Activated effector memory CD4-positive, alpha-beta T cell treated with anti-CD3 and anti-CD28 coated beads, Interleukin-2, amount 50 U/mL, for 16 hours (primary cell): ENCODE measurements around the gene CXCL1.

Source experiments
- DNase-seq: peaks from one replicate; pipeline ENCODE4 v3.0.0-alpha.2; 2020

CXCL1 gene

DNA sequence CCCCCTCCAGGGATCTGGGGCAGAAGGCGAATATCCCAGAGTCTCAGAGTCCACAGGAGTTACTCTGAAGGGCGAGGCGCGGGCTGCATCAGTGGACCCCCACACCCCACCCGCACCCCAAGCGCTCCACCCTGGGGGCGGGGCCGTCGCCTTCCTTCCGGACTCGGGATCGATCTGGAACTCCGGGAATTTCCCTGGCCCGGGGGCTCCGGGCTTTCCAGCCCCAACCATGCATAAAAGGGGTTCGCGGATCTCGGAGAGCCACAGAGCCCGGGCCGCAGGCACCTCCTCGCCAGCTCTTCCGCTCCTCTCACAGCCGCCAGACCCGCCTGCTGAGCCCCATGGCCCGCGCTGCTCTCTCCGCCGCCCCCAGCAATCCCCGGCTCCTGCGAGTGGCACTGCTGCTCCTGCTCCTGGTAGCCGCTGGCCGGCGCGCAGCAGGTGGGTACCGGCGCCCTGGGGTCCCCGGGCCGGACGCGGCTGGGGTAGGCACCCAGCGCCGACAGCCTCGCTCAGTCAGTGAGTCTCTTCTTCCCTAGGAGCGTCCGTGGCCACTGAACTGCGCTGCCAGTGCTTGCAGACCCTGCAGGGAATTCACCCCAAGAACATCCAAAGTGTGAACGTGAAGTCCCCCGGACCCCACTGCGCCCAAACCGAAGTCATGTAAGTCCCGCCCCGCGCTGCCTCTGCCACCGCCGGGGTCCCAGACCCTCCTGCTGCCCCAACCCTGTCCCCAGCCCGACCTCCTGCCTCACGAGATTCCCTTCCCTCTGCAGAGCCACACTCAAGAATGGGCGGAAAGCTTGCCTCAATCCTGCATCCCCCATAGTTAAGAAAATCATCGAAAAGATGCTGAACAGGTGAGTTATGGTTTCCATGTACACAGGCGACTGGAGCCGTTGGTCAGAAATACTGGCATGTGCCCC is at the start of gene CXCL1:
Gene CXCL1 (plus strand): TSS at position 264 of the 926 bp plus-strand sequence. CDS start 78 bp downstream, at position 342.
- DNase-seq: no peak

DNA sequence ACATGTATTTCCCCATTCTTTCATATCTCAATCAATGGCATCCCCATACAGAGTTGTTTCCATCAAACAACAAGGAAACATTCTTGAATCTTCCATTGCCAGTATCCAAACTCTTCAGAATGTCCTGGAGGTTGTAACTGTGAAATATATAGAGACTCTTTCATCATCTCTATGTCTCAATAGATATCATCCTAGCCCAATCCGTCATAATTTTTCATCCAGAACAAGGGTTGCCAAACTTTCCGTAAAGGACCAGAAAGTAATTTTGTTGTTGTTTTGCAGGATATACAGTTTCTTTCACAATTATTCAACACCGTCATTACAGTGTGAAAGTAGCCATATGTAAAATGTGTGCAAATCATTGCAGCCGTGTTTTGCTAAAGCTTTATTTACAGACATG is 47.9 kb upstream of the CXCL1 start:
- DNase-seq: no peak

GRCh38 chr4:73822389-73822788 is 46.8 kb upstream of the CXCL1 start:
- no peak for DNase-seq

GRCh38 chr4:73822812-73823504 is 46.2 kb upstream of the CXCL1 start:
- DNase-seq: no peak

- DNase-seq: no peak
Observed at GRCh38 chr4:73823760-73824159, 45.4 kb upstream of the CXCL1 start.

DNA sequence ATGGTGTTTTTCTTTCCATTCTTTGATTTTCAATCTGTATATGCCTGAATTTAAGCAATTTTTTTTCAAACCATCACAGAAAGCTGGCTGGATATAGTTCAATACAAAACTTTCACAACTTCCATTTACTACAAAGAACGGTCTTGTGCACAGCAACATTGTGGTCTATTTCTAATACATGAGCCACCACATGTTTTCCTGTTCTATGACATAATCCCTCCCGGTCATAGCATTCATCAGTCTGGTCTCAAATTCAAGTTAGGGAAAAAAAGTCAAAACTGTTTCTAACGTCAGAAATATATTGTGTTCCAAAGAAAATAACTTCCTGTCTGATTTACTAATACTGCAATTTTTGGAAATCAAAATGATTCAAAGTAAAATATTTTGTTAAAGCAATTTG is 40.2 kb upstream of the CXCL1 start:
- DNase-seq: no peak

GRCh38 chr4:73831569-73831968 is 37.6 kb upstream of the CXCL1 start:
- no peak for DNase-seq

- DNase-seq: no peak
Observed at GRCh38 chr4:73832651-73833237, 36.4 kb upstream of the CXCL1 start.

GRCh38 chr4:73836373-73837279 is 32.6 kb upstream of the CXCL1 start, which contains the start of gene CXCL6:
Gene CXCL6 (plus strand): TSS chr4:73836678. CDS start chr4:73836751, 73 bp downstream.
- no peak for DNase-seq

GRCh38 chr4:73839071-73839470 is 30.1 kb upstream of the CXCL1 start:
- no peak for DNase-seq

DNA sequence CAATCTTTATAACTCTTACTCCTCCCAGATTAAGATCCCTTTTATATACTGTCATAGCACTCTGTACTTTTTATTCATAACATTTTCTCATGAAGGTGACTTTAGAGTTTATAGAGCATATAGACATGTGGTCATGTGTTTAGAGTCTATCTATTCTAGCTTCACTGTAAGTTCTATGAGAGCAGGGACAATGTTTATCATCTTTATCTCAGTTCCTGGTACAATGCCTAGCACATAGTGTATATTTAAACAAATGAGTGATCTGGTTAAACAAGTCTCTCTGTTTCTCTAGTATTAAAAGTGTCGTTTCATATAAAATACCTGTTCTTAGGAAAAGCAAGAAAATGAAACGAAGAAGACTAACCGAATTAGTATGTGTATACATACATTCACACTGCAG is 29.5 kb upstream of the CXCL1 start:
- no peak for DNase-seq

DNA sequence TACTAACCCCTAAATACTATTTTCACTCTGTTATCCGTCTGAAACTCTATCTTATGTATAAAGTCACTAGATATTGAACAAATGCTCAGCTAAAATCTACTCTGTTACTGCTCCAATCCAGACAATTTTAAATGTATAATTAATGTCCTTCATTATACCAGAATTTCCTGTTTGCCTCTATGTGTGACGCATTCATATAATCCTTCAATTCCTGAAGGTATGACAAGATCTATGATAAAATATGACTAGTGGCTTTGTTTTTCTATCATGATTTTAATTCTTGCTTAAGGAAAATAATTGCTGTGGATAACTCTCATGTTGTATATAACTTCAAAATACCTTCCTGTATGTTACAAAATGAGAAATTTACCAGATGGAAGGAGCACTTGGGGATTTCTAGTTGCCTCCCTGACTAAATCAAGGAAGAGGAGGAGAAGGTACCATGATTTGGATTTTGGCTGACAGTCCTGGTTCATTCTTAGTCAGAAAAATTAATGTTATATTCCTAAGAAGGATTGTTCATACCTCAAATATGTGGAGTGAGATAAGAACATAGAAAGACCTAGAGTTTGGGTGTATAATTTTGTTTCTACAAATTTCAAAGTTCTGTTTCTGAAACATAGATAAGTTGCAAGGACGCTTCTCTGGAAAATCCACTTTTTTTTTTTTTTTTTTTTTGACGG is 27.8 kb upstream of the CXCL1 start:
- no peak for DNase-seq

DNA sequence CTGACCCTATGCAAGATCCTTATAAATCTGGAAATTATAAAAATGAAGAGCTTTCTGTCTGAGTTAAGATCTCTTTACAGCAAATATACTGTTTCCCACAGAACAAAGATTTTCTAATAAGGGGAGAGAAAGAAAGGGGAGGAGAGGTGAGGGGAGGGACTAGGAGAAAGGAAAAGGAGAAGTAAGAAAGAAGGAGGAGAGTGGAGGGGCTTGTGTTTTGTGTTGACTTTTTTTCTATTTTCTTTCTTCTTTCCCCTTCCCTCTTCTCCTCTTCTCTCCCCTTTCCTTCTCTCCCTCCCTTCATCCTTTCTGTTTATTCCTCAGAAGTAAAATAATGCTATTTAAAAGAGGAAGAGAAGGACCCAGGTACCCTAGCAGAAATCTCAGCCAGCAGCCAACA is 26.5 kb upstream of the CXCL1 start:
- no peak for DNase-seq

DNA sequence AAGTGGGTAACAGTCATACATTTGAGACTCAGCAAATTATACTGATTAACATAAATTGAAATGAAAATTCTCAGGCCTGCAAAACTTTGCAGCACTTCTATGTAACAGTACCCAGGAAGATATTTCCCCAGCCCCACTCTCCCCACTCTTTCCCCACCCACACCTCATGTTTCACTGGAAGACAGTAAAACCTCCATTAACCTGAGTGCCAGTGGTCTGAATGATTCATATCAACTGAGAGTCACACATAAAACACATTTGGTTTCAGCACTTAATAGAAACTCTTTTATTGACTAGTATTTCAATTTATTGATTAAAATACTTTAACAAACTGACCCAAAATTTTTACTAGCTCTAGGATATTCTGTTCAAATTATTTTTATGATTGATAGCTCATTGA is 25.8 kb upstream of the CXCL1 start:
- DNase-seq: no peak

GRCh38 chr4:73844345-73844744 is 24.8 kb upstream of the CXCL1 start:
- DNase-seq: no peak

DNA sequence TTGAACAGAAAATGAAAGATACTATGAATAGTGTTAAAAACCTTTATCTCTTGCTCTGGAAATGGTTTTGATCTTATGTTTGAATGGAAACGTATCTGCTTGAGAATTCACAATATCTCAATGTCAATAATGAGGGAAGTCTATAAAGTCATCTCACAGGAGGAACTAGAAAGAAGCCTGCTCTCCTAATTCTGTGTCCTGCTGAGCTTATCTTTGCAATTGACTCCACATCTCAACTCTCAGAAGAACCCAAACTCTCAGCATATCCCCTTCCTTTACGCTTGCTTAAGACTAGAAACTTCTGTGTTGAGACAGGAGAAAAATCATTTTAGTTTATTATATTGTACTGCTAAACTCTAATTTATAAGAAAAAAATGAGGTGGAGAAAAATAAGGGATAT is 24.4 kb upstream of the CXCL1 start:
- no peak for DNase-seq

GRCh38 chr4:73847526-73848182 is 21.5 kb upstream of the CXCL1 start:
- DNase-seq: no peak

GRCh38 chr4:73848183-73848777 is 20.9 kb upstream of the CXCL1 start:
- no peak for DNase-seq

DNA sequence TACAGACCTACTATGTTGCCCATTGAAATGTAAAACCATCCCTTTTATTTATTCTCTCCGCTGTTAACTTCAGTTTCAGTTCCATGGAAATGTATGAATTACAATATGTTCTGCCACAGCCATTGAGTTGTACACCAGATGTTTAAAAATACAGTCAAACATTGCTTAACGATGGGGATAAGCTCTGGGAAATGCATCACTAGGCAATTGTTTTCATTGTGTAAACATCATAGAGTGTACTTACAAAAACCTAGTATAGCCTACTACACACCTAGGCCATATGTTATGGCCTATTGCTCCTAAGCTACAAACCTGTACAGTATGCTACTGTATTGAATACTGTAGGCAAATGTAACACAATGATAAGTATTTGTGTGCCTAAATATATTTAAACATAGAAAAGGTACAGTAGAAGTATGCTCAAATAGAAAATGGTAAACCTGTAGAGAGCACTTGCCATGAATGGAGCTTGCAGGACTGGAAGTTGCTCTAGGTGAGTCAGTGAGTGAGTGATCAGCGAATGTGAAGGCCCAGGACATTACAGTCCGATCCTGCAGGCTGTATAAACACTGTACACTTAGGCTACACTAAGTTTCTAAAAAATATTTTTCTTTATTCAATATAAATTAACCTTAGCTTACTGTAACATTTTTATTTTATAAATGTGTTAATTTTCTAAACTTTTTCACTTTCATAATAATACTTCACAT is 18.8 kb upstream of the CXCL1 start:
- DNase-seq: no peak

DNA sequence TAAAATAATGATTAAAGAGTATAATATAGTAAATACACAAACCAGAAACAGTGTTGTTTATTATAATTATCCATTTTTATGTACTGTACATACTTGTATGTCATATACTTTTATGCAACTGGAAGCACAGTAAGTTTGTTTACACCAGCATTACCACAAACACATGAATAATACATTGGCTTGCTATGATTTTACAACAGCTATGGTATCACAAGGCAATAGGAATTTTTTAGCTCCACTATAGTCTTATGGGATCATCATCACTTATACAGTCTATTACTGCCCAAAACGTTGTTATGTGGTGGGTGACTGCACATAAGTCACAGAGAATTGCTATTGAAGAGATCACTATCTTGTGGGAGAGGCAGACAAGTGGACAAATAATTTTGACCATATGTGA is 17.9 kb upstream of the CXCL1 start:
- no peak for DNase-seq
